A673 (cell line): ENCODE measurements around the gene TNP1.

Experiments
- EZH2 ChIP-seq: fragments of 200-600 bp; sonication (generic); IDR thresholded peaks from 2 replicates; pipeline ENCODE4 v1.6.1; 2017; ENCODE audit warnings: borderline replicate concordance, low read depth, mild to moderate bottlenecking, mixed read lengths, antibody characterized with exemption, low read length; ENCODE audit not compliant: poor library complexity, severe bottlenecking
- TF ChIP-seq, protein P1 (sequence below): fragments of 300-800, 200-600 bp; sonication (generic); conservative IDR thresholded peaks from 2 replicates; pipeline ENCODE4 v1.5.1; 2017; ENCODE audit warnings: low read depth, mild to moderate bottlenecking, antibody characterized with exemption, low read length, moderate library complexity, mixed read lengths

DNA sequence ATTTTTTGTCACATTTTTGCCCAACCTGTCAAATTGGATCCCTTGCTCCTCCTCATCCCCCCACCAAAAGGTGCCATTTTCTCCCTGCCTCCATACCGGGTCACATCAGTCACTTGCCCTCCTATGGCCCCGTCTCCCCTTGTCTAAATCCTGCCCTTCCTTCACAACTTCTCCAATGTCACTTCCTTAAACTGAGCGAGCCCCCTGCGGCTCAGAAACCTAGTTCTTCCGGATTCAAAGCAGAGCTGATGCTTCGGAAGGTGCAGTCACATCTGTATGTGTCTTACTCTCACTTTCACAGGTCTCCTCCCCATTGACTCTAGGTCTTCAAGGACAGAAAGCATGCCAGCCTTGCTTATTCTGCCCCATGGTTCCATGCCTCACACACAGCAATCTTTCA is 22.1 kb downstream of the TNP1 start:
- no peak for TF ChIP-seq EZH2
- TF ChIP-seq, protein P1, sequence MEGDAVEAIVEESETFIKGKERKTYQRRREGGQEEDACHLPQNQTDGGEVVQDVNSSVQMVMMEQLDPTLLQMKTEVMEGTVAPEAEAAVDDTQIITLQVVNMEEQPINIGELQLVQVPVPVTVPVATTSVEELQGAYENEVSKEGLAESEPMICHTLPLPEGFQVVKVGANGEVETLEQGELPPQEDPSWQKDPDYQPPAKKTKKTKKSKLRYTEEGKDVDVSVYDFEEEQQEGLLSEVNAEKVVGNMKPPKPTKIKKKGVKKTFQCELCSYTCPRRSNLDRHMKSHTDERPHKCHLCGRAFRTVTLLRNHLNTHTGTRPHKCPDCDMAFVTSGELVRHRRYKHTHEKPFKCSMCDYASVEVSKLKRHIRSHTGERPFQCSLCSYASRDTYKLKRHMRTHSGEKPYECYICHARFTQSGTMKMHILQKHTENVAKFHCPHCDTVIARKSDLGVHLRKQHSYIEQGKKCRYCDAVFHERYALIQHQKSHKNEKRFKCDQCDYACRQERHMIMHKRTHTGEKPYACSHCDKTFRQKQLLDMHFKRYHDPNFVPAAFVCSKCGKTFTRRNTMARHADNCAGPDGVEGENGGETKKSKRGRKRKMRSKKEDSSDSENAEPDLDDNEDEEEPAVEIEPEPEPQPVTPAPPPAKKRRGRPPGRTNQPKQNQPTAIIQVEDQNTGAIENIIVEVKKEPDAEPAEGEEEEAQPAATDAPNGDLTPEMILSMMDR = no peak
